ENCODE measurements around the gene ALDH1L2.

Gene ALDH1L2

DNA sequence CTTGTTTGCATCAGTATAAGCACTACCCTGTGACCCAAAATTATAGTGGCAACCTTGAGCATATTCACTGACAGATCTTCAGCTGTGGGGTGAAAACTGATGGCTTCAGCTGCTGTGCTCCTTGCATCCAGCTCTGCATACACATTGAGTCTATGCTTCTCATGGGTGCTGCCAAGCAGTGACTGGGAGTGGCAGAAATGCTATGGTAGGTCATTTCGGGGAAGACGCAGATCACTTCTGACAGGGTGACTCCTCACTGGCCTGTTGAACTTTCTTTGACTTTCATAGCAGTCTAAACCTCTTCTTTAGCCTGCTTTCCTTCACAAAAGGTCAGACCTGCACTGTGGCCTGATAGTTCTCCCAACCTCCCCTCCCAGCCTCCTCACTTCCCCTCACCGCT, 5.6 kb upstream of the ALDH1L2 start:
- no peak for DNase-seq (ENCODE audit: extremely low spot score)
- POLR2A ChIA-PET, result no interaction called here
- CTCF ChIA-PET, result no interaction called here
- TF ChIP-seq SP1 (IDR thresholded peaks at IDR 0.05) (no peak), FOXK2 (IDR thresholded peaks at IDR 0.05) (no peak), L3MBTL2 (conservative IDR thresholded peaks at IDR 0.05) (no peak)

DNA sequence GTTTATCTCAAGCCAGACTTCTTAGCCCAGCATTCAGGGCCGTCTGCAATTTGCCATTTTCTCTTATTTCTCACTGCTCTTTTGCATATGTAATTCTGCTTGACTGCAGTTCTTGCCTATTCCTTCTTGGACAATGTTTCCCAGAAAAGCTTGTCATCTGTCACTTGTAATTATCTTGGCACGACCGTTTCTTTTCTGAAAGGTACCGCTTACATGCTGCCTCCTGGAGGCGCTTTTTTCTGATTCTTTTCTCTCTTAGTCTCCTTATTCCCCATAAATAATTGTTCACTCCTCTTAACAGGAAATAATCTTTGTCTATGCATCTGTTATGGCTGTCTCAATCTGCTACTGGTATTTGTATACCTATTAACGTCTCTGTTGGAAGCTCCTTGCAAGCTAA, 1.2 kb upstream of the ALDH1L2 start:
- TF ChIP-seq L3MBTL2 (conservative IDR thresholded peaks at IDR 0.05) (no peak), BHLHE40 (IDR thresholded peaks at IDR 0.05; ENCODE audit: borderline replicate concordance) (no peak), ELF4 (IDR thresholded peaks at IDR 0.05) (no peak), CTBP1 (IDR thresholded peaks at IDR 0.05; ENCODE audit: borderline replicate concordance) (no peak), FOXA1 (IDR thresholded peaks at IDR 0.05) (no peak), NFRKB (IDR thresholded peaks at IDR 0.05) (no peak), SP1 (IDR thresholded peaks at IDR 0.05) (no peak), SUZ12 (IDR thresholded peaks at IDR 0.05) (no peak), LEF1 (IDR thresholded peaks at IDR 0.05; ENCODE audit: borderline replicate concordance) (no peak), FOXK2 (IDR thresholded peaks at IDR 0.05) (no peak), FOXM1 (IDR thresholded peaks at IDR 0.05; ENCODE audit: borderline replicate concordance) (no peak), ARNT (IDR thresholded peaks at IDR 0.05) (no peak), HDGF (IDR thresholded peaks at IDR 0.05; ENCODE audit: borderline replicate concordance) (no peak), TARDBP (IDR thresholded peaks at IDR 0.05) (no peak), ZNF384 (IDR thresholded peaks at IDR 0.05) (no peak)
- TF ChIP-seq, protein P1, sequence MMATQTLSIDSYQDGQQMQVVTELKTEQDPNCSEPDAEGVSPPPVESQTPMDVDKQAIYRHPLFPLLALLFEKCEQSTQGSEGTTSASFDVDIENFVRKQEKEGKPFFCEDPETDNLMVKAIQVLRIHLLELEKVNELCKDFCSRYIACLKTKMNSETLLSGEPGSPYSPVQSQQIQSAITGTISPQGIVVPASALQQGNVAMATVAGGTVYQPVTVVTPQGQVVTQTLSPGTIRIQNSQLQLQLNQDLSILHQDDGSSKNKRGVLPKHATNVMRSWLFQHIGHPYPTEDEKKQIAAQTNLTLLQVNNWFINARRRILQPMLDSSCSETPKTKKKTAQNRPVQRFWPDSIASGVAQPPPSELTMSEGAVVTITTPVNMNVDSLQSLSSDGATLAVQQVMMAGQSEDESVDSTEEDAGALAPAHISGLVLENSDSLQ (IDR thresholded peaks at IDR 0.05), result no peak
- no peak for DNase-seq (ENCODE audit: extremely low spot score)
- POLR2A ChIA-PET, result interaction anchor here (0.9 kb wide), 1 partner anchor 21 kb away, joined by 4 read pairs; no protein-coding TSS in a partner anchor
- CTCF ChIA-PET, result no interaction called here

DNA sequence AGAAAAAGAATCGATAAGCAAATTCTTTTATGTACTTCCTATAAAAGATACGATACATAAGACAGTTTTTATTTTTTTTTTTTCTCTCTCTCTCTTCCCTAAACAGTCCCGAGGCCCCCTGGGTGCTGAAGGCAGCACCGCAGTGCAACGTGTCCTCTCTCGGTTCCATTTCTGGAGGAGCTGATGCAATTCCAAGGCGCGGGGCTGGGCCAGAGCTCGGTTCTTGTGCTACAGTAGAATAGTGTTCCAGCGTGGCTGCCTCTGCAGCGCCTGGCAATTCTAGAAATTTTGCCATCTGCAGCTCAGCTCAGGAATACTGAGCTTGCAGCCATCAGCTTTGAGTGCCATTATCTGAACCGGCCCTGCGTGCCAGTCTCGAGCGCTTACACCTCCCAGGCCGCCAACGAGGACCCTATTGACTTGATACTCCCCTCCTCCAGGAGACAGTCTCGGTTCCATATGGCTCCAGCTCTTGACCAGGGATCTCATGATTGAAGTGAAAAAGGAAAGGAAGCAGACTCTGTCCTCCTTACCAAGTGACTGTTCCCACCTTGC, 630 bp downstream of the ALDH1L2 start:
- DNase-seq (ENCODE audit: extremely low spot score), result peak; percentile 34
- ChIA-PET CTCF (interaction anchor here (0.6 kb wide), 2 partner anchors 29 to 1066 kb away, joined by 4 to 6 read pairs; no protein-coding TSS in a partner anchor), POLR2A (interaction anchor here (0.7 to 0.8 kb wide), 2 partner anchors 10 to 12 kb away, joined by 3 read pairs; no protein-coding TSS in a partner anchor)
- peak; percentile 42 for TF ChIP-seq L3MBTL2 (conservative IDR thresholded peaks at IDR 0.05)
- no peak for TF ChIP-seq CTBP1 (IDR thresholded peaks at IDR 0.05; ENCODE audit: borderline replicate concordance)
- no peak for TF ChIP-seq BHLHE40 (IDR thresholded peaks at IDR 0.05; ENCODE audit: borderline replicate concordance)
- peak; percentile 57; the same call in 1 of the 2 replicates for TF ChIP-seq ZNF384 (IDR thresholded peaks at IDR 0.05)

DNA sequence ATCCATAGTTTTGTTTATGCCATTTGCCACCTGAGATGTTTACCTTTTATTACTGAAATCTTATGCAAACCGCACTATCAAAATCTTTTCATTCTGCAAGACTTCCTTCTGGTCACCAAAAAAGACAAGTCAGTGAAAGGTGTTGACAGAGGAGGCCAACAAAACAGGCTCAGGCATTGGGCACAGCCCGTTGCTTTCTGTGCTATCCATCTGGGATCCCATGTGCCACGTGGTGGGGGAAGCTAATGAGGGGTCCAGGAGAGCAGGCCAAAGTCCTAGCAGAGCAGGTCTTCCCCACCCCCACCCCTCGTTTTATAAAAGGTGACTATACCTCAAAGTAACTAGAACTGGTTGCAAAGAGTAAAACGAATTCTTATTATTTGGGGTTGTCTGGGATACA, 1.2 kb downstream of the ALDH1L2 start:
- CTCF ChIA-PET, result interaction anchor here (0.6 kb wide), 1 partner anchor 30 kb away, joined by 6 read pairs; no protein-coding TSS in a partner anchor
- POLR2A ChIA-PET, result interaction anchor here (0.7 to 0.8 kb wide), 2 partner anchors 9 to 11 kb away, joined by 3 read pairs; no protein-coding TSS in a partner anchor
- TF ChIP-seq ARNT (IDR thresholded peaks at IDR 0.05), result no peak
- TF ChIP-seq L3MBTL2 (conservative IDR thresholded peaks at IDR 0.05), result peak; percentile 35
- TF ChIP-seq HDGF (IDR thresholded peaks at IDR 0.05; ENCODE audit: borderline replicate concordance), result no peak
- DNase-seq (ENCODE audit: extremely low spot score), result no peak

DNA sequence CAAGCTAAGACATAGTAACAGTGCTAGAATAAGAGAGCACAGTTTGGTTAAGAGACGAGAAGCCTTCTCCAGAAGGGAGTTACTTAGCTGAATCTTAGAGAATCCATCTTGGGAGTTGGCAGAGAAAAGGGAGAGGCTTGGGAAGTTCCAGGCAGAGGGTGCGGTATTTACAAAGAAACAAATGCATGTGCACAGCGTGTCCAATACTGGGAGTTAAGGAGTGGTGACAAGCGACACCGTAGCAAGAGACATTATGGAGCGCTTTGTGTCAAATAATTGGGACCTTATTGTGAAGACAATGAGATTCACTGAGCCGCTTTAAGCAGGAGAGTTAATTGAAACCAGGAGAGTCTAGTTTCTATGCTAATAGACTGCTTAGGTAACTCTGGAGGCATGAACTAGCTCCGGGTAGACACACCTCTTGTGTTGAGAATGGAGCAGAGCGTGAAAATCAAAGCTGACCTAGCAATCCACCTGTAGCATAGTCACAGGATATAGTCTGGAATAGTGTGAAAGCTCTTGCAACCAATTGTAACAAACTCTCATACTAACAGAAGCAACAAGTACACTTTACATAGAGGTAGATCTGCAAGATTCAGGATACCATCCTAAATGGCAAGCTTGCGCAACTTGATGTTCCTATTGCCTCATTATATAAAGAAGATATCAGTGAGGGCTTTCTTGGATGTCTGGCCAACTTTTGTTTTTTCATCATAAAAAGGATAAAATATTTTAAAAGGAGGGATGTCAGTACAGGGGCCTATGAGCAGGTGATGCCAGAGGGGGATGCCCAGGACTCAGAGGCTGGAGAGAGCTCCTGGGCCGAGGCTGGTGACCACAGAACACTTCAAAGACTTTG, 5.3 kb downstream of the ALDH1L2 start:
- no peak for DNase-seq (ENCODE audit: extremely low spot score)
- ChIA-PET POLR2A (interaction anchor here (1.1 kb wide), 1 partner anchor 28 kb away, joined by 3 read pairs; the partner anchor contains the start of gene WASHC4), CTCF (interaction anchor here (0.6 kb wide), 1 partner anchor 153 kb away, joined by 3 read pairs; no protein-coding TSS in a partner anchor)
- no peak for TF ChIP-seq TARDBP (IDR thresholded peaks at IDR 0.05)
- TF ChIP-seq CTBP1 (IDR thresholded peaks at IDR 0.05; ENCODE audit: borderline replicate concordance), result no peak
- TF ChIP-seq ZNF384 (IDR thresholded peaks at IDR 0.05), result no peak
- no peak for TF ChIP-seq LEF1 (IDR thresholded peaks at IDR 0.05; ENCODE audit: borderline replicate concordance)
- no peak for TF ChIP-seq SP1 (IDR thresholded peaks at IDR 0.05)
- no peak for TF ChIP-seq L3MBTL2 (conservative IDR thresholded peaks at IDR 0.05)
- TF ChIP-seq FOXA1 (IDR thresholded peaks at IDR 0.05), result no peak
- no peak for TF ChIP-seq HDGF (IDR thresholded peaks at IDR 0.05; ENCODE audit: borderline replicate concordance)
- TF ChIP-seq FOXK2 (IDR thresholded peaks at IDR 0.05), result no peak
- TF ChIP-seq SUZ12 (IDR thresholded peaks at IDR 0.05), result no peak
- TF ChIP-seq FOXM1 (IDR thresholded peaks at IDR 0.05; ENCODE audit: borderline replicate concordance), result no peak
- no peak for TF ChIP-seq BHLHE40 (IDR thresholded peaks at IDR 0.05; ENCODE audit: borderline replicate concordance)

DNA sequence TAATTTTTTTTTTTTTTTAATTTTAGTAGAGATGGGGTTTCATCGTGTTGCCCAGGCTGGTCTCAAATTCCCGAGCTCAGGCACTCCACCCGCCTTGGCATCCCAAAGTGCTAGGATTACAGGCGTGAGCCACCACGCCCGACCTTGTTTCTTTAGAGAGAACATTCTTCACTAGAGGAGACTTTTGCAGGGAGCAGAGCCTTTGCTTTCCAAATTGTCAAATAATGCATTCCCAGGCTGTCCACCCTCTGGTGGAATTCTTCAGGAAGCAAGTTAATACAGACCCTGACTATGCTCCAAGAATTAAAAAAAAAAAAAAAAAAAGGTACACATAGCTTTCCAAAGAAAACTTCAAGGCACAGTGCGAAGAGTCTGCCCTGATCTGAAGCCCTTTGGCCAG, 6.8 kb downstream of the ALDH1L2 start:
- ChIA-PET CTCF (interaction anchor here (0.6 kb wide), 1 partner anchor 51 kb away, joined by 3 read pairs; no protein-coding TSS in a partner anchor), POLR2A (no interaction called here)
- no peak for DNase-seq (ENCODE audit: extremely low spot score)
- TF ChIP-seq FOXK2 (IDR thresholded peaks at IDR 0.05) (no peak), SP1 (IDR thresholded peaks at IDR 0.05) (no peak)

DNA sequence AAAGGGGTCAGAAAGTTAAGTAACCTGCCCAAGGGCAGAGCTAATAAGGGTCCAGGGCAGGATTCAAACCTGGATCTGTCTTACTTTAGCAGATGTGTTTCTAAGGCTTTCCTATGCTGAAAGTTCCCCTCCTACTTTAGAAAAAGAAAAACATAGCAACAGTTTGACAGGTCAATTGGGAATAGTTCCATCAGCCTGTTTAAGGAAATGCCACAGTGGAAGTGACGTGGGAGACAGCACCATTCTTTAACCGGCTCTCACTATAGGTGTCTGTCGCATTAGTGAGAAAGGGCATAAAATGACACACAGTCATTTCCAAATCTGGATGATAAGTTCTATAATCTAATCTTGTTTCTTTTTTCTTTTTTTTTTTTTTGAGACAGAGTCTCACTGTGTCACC, 7.3 kb downstream of the ALDH1L2 start:
- no peak for DNase-seq (ENCODE audit: extremely low spot score)
- no peak for TF ChIP-seq LEF1 (IDR thresholded peaks at IDR 0.05; ENCODE audit: borderline replicate concordance)
- TF ChIP-seq L3MBTL2 (conservative IDR thresholded peaks at IDR 0.05), result no peak
- no peak for TF ChIP-seq SP1 (IDR thresholded peaks at IDR 0.05)
- TF ChIP-seq CTBP1 (IDR thresholded peaks at IDR 0.05; ENCODE audit: borderline replicate concordance), result no peak
- TF ChIP-seq NFRKB (IDR thresholded peaks at IDR 0.05), result no peak
- no peak for TF ChIP-seq ZNF384 (IDR thresholded peaks at IDR 0.05)
- no peak for TF ChIP-seq ARNT (IDR thresholded peaks at IDR 0.05)
- no peak for TF ChIP-seq ELF4 (IDR thresholded peaks at IDR 0.05)
- TF ChIP-seq HDGF (IDR thresholded peaks at IDR 0.05; ENCODE audit: borderline replicate concordance), result no peak
- no peak for TF ChIP-seq FOXK2 (IDR thresholded peaks at IDR 0.05)
- CTCF ChIA-PET, result no interaction called here
- POLR2A ChIA-PET, result no interaction called here

Measured in HEK293T (cell line).